Activated CD8-positive, alpha-beta T cell treated with anti-CD3 and anti-CD28 coated beads for 36 hours (primary cell): Measurements from ENCODE around the gene TLCD1. TPM values are rescaled to one million over a fixed set of nuclear protein-coding genes. Genes with fewer than 3 reads are reported as not detected.
A peak's percentile ranks its signal among the peaks of the same experiment; 100 is the strongest.

Source experiments
- ATAC-seq: fragments of 200-7000 bp; cut with Tn5 transposase; one replicate; pipeline ENCODE4 v1.10.0; 2021; ENCODE audit warnings: mild to moderate bottlenecking, moderate library complexity
- CTCF ChIA-PET: fragments of 350-600 bp; sonication (Branson Sonifier 250); formaldehyde crosslinking; loops from one replicate; lab custom pipeline; 2021; ENCODE audit warnings: antibody characterized with exemption; lab: Charles Lee
- POLR2A ChIA-PET: fragments of 350-600 bp; sonication (Branson Sonifier 250); formaldehyde crosslinking; loops from one replicate; lab custom pipeline; 2021; ENCODE audit warnings: antibody characterized with exemption; lab: Charles Lee
- DNase-seq: peaks from one replicate; pipeline ENCODE4 v3.0.0-alpha.2; 2020
- H3K27ac Mint-ChIP-seq: one replicate; pipeline ENCODE4 v1.8.0; 2021; ENCODE audit warnings: mild to moderate bottlenecking, mixed read lengths
- H3K27me3 Mint-ChIP-seq: one replicate; pipeline ENCODE4 v1.8.0; 2021; ENCODE audit warnings: mixed read lengths
- H3K36me3 Mint-ChIP-seq: one replicate; pipeline ENCODE4 v1.8.0; 2021; ENCODE audit warnings: low read depth, mixed read lengths
- H3K4me1 Mint-ChIP-seq: one replicate; pipeline ENCODE4 v1.8.0; 2021; ENCODE audit warnings: low read depth, mixed read lengths
- H3K4me3 Mint-ChIP-seq: one replicate; pipeline ENCODE4 v1.8.0; 2021; ENCODE audit warnings: mild to moderate bottlenecking, moderate library complexity, mixed read lengths
- H3K9me3 Mint-ChIP-seq: one replicate; pipeline ENCODE4 v1.8.0; 2021; ENCODE audit warnings: mixed read lengths
- CTCF ChIP-seq: fragments of 200-600 bp; IDR thresholded peaks from one replicate; pipeline ENCODE4 v1.8.0; 2022; ENCODE audit warnings: antibody characterized with exemption, mild to moderate bottlenecking
- intact Hi-C: fragments of 100-400 bp; cut with micrococcal nuclease; formaldehyde crosslinking; loops from one replicate; pipeline ENCODE4 v1.10.0; 2022
- total RNA-seq, 2 experiments: library from RNA; stranded (reverse); gene quantifications; one replicate each; pipeline ENCODE4 v1.2.3, GENCODE V29; 2021

The TLCD1 gene
- total RNA-seq: 1 to 10 TPM; 6.5 to 8.7 TPM

GRCh38 chr17:28726226-28726626 lies at the start of gene TLCD1:
Gene TLCD1, minus strand, starts transcription at chr17:28726233. Its CDS starts 136 bp downstream, at chr17:28726097.
- peaks cover 45% of the 10 kb centered on the region for H3K36me3 Mint-ChIP-seq
- peak within 1 kb of the TSS; percentile 99 for H3K27ac Mint-ChIP-seq
- peaks cover 39% of the 10 kb centered on the region for H3K4me1 Mint-ChIP-seq
- POLR2A ChIA-PET: interaction anchor here (0.7 to 11.5 kb wide), 16 partner anchors 13 to 226 kb away, joined by 3 to 480 read pairs (median 4); partner anchors contain the start of genes BLTP2, FAM222B, PHF12 and PROCA1
- peak; percentile 40 for ATAC-seq
- no peaks in the 10 kb centered on the region for H3K9me3 Mint-ChIP-seq
- H3K4me3 Mint-ChIP-seq: peak within 1 kb of the TSS; percentile 100
- CTCF ChIA-PET: interaction anchor here (0.6 to 13.9 kb wide), 50 partner anchors 9 to 414 kb away, joined by 3 to 609 read pairs (median 6); partner anchors contain the start of genes BLTP2, DHRS13, FAM222B and FLOT2
- intact Hi-C loops: loop anchor here (2.0 to 5.0 kb wide), 4 partner anchors 36 to 223 kb away; partner anchors contain the start of gene DHRS13
- peak; percentile 89 for DNase-seq
- H3K27me3 Mint-ChIP-seq: no peaks in the 10 kb centered on the region
- TF ChIP-seq CTCF: no peak

GRCh38 chr17:28774206-28774605 lies 48.2 kb upstream of the TLCD1 start:
- no peak for ATAC-seq
- POLR2A ChIA-PET: interaction anchor here (0.7 to 0.8 kb wide), 2 partner anchors 10 to 49 kb away, joined by 3 to 4 read pairs; no protein-coding TSS in a partner anchor
- intact Hi-C loops: loop anchor here (5.0 kb wide), 1 partner anchor 33 kb away; no protein-coding TSS in a partner anchor
- no peak for TF ChIP-seq CTCF
- peaks cover 30% of the 10 kb centered on the region for H3K4me1 Mint-ChIP-seq
- no peak overlapping the region for H3K4me3 Mint-ChIP-seq
- H3K27ac Mint-ChIP-seq: no peak overlapping the region
- no peak for DNase-seq
- H3K27me3 Mint-ChIP-seq: no peaks in the 10 kb centered on the region
- CTCF ChIA-PET: interaction anchor here (1.1 to 5.7 kb wide), 6 partner anchors 11 to 179 kb away, joined by 3 to 70 read pairs (median 7); partner anchors contain the start of genes DHRS13 and TLCD1
- H3K9me3 Mint-ChIP-seq: no peaks in the 10 kb centered on the region
- peaks cover 13% of the 10 kb centered on the region for H3K36me3 Mint-ChIP-seq

GRCh38 chr17:28773736-28774135 lies 47.7 kb upstream of the TLCD1 start:
- H3K27ac Mint-ChIP-seq: no peak overlapping the region
- intact Hi-C loops: loop anchor here (5.0 kb wide), 1 partner anchor 34 kb away; no protein-coding TSS in a partner anchor
- H3K4me3 Mint-ChIP-seq: no peak overlapping the region
- peaks cover 8% of the 10 kb centered on the region for H3K36me3 Mint-ChIP-seq
- ChIA-PET POLR2A (interaction anchor here (0.7 to 0.8 kb wide), 2 partner anchors 9 to 49 kb away, joined by 3 to 4 read pairs; no protein-coding TSS in a partner anchor), CTCF (interaction anchor here (1.0 to 5.7 kb wide), 7 partner anchors 10 to 179 kb away, joined by 3 to 70 read pairs (median 6); partner anchors contain the start of genes DHRS13 and TLCD1)
- no peaks in the 10 kb centered on the region for H3K27me3 Mint-ChIP-seq
- DNase-seq (no peak), ATAC-seq (no peak)
- no peaks in the 10 kb centered on the region for H3K9me3 Mint-ChIP-seq
- peaks cover 27% of the 10 kb centered on the region for H3K4me1 Mint-ChIP-seq
- no peak for TF ChIP-seq CTCF

- intact Hi-C loops: no loop called here
- Mint-ChIP-seq H3K27ac (no peak overlapping the region), H3K4me3 (no peak overlapping the region), H3K9me3 (no peaks in the 10 kb centered on the region), H3K27me3 (no peaks in the 10 kb centered on the region), H3K36me3 (peaks cover 9% of the 10 kb centered on the region), H3K4me1 (peaks cover 16% of the 10 kb centered on the region)
- TF ChIP-seq CTCF: no peak
- DNase-seq: no peak
- no peak for ATAC-seq
- POLR2A ChIA-PET: interaction anchor here (0.7 to 3.4 kb wide), 5 partner anchors 9 to 135 kb away, joined by 3 to 17 read pairs (median 3); partner anchors contain the start of gene FLOT2
- CTCF ChIA-PET: interaction anchor here (0.7 to 7.1 kb wide), 23 partner anchors 9 to 353 kb away, joined by 3 to 109 read pairs (median 22); partner anchors contain the start of genes DHRS13, FAM222B, NEK8 and TLCD1
Measured at GRCh38 chr17:28765038-28765437, 39.0 kb upstream of the TLCD1 start.
